ENCODE data around the gene PIP4P1.
A peak's percentile ranks its signal among the peaks of the same experiment; 100 is the strongest.

Gene PIP4P1

DNA sequence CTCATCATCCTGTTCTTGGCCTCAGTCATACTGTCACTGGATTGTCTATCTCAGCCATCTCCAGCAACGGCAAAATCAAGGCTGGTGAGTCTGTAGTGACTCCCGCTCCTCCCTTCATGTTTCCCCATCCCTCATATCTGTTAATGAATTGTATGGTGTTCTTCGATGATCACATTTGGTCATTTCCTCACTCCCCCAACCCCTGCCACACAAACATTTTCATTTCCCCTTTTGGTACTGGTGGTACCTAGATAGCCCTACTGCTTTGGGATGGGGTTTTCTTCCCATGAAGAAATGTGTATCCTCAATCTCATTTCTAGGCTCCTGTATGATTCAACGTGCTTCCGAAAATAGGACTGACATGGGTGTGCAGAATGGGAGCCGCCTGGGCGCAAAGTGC lies 22.6 kb downstream of the PIP4P1 start:
- Mint-ChIP-seq H3K9me3 (peaks cover 10% of the 10 kb centered on the region), H3K36me3 (ENCODE audit: low read depth) (peaks cover 6% of the 10 kb centered on the region), H3K4me1 (ENCODE audit: low read depth) (peaks cover 77% of the 10 kb centered on the region), H3K27me3 (peaks cover 5% of the 10 kb centered on the region), H3K27ac (no peak overlapping the region), H3K4me3 (no peak overlapping the region)
- intact Hi-C loops (cut with micrococcal nuclease): no loop called here

- Mint-ChIP-seq H3K36me3 (ENCODE audit: low read depth) (no peaks in the 10 kb centered on the region), H3K4me1 (ENCODE audit: low read depth) (peaks cover 61% of the 10 kb centered on the region), H3K27ac (peak overlapping the region; percentile 60), H3K9me3 (peaks cover 10% of the 10 kb centered on the region), H3K27me3 (peaks cover 5% of the 10 kb centered on the region), H3K4me3 (no peak overlapping the region)
- intact Hi-C loops (cut with micrococcal nuclease): no loop called here
Measured at GRCh38 chr14:20436363-20436755, 24.9 kb downstream of the PIP4P1 start.

- Mint-ChIP-seq H3K4me3 (no peak within 1 kb of the TSS), H3K4me1 (ENCODE audit: low read depth) (peaks cover 59% of the 10 kb centered on the region), H3K36me3 (ENCODE audit: low read depth) (no peaks in the 10 kb centered on the region), H3K9me3 (peaks cover 10% of the 10 kb centered on the region), H3K27me3 (peaks cover 5% of the 10 kb centered on the region), H3K27ac (peak within 1 kb of the TSS; percentile 60)
- intact Hi-C loops (cut with micrococcal nuclease): no loop called here
Measured at GRCh38 chr14:20435582-20436362, 25.5 kb downstream of the PIP4P1 start, which contains the start of gene KLHL33. Gene KLHL33 (minus strand): TSS chr14:20436166. CDS start chr14:20435811, 355 bp downstream.

- Mint-ChIP-seq H3K9me3 (peaks cover 10% of the 10 kb centered on the region), H3K36me3 (ENCODE audit: low read depth) (no peaks in the 10 kb centered on the region), H3K27me3 (peaks cover 5% of the 10 kb centered on the region), H3K4me1 (ENCODE audit: low read depth) (peaks cover 59% of the 10 kb centered on the region), H3K4me3 (no peak overlapping the region), H3K27ac (peak overlapping the region; percentile 60)
- intact Hi-C loops (cut with micrococcal nuclease): no loop called here
Measured at GRCh38 chr14:20434701-20435581, 26.3 kb downstream of the PIP4P1 start.

DNA sequence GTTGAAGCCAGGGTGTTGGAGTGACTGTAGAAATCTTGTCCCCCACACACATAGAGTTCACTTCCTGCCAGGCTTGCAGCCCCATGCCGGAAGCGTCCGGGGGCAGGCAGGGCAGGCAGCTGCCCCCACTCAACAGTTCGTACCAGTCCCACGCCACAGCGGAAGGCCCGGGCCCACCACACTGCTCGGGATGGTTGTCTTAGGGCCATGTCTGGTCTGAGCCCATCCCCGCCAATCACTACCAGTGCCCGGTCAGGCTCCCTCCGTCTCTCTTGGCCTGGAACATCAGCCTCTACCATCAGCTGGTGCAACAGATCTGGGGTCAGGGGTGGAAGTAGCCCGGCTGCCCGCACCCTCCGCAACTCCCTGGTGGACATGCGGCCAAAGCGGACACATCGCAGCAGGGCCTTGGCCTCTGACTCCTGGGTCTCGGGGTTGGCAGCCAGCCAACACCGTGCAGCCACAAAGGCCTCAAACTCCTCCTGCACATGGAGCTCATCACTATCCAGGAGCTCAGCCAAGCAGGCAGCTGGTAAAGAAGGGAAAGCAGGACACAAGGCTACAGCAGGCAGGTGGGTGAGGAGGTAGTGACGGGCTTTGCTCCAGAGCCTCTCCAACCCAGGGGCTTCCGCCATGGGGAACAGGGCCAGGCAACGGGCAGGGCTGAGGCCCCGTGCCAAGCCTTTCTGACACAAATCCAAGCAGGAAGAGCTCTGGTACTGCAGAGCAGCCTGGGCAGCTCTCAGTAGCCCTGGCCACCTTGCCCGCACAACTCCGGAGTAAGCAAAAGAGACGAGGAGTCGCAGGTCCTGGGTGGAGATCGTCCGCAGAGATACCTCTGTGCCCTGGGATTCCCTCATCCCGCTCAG lies 31.2 kb downstream of the PIP4P1 start:
- Mint-ChIP-seq H3K9me3 (no peaks in the 10 kb centered on the region), H3K36me3 (ENCODE audit: low read depth) (no peaks in the 10 kb centered on the region), H3K4me3 (no peak overlapping the region), H3K27ac (peak overlapping the region; percentile 81), H3K27me3 (no peaks in the 10 kb centered on the region), H3K4me1 (ENCODE audit: low read depth) (peaks cover 48% of the 10 kb centered on the region)
- intact Hi-C loops (cut with micrococcal nuclease): no loop called here

GRCh38 chr14:20428802-20429201 lies 32.4 kb downstream of the PIP4P1 start:
- Mint-ChIP-seq H3K36me3 (ENCODE audit: low read depth) (no peaks in the 10 kb centered on the region), H3K9me3 (no peaks in the 10 kb centered on the region), H3K27me3 (no peaks in the 10 kb centered on the region), H3K27ac (peak overlapping the region; percentile 81), H3K4me1 (ENCODE audit: low read depth) (peaks cover 55% of the 10 kb centered on the region), H3K4me3 (no peak overlapping the region)
- intact Hi-C loops (cut with micrococcal nuclease): no loop called here

- Mint-ChIP-seq H3K4me1 (ENCODE audit: low read depth) (peaks cover 55% of the 10 kb centered on the region), H3K4me3 (peak overlapping the region; percentile 63)
- intact Hi-C loops (cut with micrococcal nuclease): no loop called here
Measured at GRCh38 chr14:20428010-20428365, 33.2 kb downstream of the PIP4P1 start.

DNA sequence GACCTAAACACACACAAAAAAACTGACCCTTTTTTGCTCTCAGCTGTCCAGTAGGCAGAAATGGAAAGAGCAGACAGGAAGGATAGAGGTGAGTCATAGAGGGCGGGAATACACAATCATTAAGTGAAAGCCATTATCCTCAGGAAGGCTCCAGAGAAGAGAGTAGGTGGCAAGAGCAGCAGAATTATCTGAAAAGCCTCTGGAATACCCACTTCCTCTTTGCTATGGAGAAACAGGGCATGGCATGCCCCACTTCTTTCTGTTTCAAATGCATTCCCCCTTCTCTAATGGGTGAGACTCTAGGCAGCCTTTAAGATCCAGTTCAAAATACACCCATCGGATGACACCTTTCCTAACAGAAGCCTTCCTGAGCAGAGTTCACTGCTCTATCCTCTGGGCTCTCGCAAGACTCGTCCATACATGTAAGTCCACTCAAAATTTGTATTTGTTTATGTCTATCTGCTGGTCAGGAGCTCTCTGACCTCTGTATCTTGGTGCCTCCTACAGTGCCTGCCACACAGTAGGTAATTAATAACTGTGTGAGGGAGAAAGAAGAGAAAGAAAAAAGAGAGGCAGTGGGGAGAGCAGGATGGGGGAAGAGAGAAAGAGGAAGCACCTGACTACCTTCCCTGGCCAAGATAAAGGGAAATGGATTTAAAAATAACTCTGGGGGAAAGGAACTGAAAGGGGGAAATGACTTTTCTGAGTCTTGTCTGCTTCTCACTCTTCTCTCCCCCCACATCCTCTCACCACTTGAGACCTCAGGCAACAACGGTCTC lies 33.8 kb downstream of the PIP4P1 start:
- Mint-ChIP-seq H3K27me3 (no peaks in the 10 kb centered on the region), H3K4me1 (ENCODE audit: low read depth) (peaks cover 55% of the 10 kb centered on the region), H3K4me3 (peak overlapping the region; percentile 63), H3K9me3 (no peaks in the 10 kb centered on the region), H3K36me3 (ENCODE audit: low read depth) (no peaks in the 10 kb centered on the region), H3K27ac (peak overlapping the region; percentile 81)
- intact Hi-C loops (cut with micrococcal nuclease): no loop called here

More at GRCh38 chr14:20428010-20428365, 33.2 kb downstream of the PIP4P1 start:
- no peaks in the 10 kb centered on the region for H3K9me3 Mint-ChIP-seq
- H3K27me3 Mint-ChIP-seq: no peaks in the 10 kb centered on the region
- H3K36me3 Mint-ChIP-seq (ENCODE audit: low read depth): no peaks in the 10 kb centered on the region
- H3K27ac Mint-ChIP-seq: peak overlapping the region; percentile 81

DNA sequence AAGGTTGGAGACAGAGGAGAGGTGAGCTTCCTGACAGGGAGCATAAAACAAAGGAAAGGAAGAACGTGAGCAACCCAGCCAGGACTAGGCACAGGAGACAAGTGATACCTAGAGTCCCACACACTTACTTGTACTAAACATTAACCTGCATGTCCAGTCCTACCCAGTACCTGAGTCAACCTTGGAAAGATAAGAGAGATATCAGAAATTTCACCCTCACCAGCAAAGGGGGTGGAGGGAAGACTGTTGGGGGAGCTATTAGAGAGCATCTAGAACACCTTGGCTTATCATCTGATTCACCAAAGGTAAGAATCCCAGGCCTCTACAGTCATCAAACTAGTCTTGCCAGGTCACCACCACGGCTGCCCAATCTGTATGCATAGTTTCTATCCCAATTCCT lies 36.4 kb downstream of the PIP4P1 start:
- no peak overlapping the region for H3K27ac Mint-ChIP-seq
- peaks cover 45% of the 10 kb centered on the region for H3K4me1 Mint-ChIP-seq (ENCODE audit: low read depth)
- no peaks in the 10 kb centered on the region for H3K27me3 Mint-ChIP-seq
- no peaks in the 10 kb centered on the region for H3K36me3 Mint-ChIP-seq (ENCODE audit: low read depth)
- H3K9me3 Mint-ChIP-seq: no peaks in the 10 kb centered on the region
- intact Hi-C loops (cut with micrococcal nuclease): no loop called here
- no peak overlapping the region for H3K4me3 Mint-ChIP-seq

GRCh38 chr14:20422886-20423285 lies 38.3 kb downstream of the PIP4P1 start:
- Mint-ChIP-seq H3K36me3 (ENCODE audit: low read depth) (no peaks in the 10 kb centered on the region), H3K9me3 (no peaks in the 10 kb centered on the region), H3K4me1 (ENCODE audit: low read depth) (peaks cover 43% of the 10 kb centered on the region), H3K27me3 (no peaks in the 10 kb centered on the region), H3K4me3 (no peak overlapping the region), H3K27ac (no peak overlapping the region)
- intact Hi-C loops (cut with micrococcal nuclease): no loop called here

DNA sequence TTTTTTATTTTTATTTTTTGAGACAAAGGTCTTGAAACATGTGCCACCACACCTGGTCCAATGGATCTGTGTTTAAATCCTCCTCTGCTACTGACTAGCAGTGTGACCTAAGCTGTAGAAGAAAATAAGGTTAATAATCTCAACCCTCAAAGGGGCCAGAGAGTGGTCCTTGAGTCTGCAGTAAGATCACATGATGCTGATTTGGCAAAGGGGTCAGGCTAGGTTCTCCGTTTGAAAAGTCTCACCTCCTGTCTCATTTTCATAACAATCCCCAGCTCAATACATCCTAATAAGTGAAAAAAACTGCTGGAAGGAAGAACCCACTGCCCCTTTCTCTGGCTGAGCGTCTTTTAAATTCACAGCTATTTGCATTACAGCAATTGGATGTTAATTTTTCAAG lies 40.0 kb downstream of the PIP4P1 start:
- H3K9me3 Mint-ChIP-seq: no peaks in the 10 kb centered on the region
- intact Hi-C loops (cut with micrococcal nuclease): no loop called here
- no peak overlapping the region for H3K27ac Mint-ChIP-seq
- no peaks in the 10 kb centered on the region for H3K27me3 Mint-ChIP-seq
- H3K36me3 Mint-ChIP-seq (ENCODE audit: low read depth): no peaks in the 10 kb centered on the region
- H3K4me3 Mint-ChIP-seq: no peak overlapping the region
- H3K4me1 Mint-ChIP-seq (ENCODE audit: low read depth): peaks cover 37% of the 10 kb centered on the region

DNA sequence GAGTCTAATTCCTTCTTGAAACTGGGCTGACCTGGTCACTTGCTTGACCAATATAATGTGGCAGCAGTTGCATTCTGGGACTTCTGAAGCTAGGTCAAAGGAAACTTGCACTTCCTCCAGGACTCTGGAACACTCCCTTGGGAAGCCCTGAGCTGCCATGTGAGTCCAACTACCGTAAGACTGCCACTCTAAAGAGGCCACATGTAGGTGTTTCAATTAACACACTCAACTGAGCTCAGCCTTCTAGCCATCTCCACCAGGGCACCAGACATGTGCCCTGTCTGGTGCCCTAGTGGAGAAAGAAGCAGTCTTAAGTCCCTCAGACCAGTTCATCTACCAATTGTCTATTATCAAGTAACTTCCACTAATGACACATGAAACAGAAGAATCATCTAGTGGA lies 41.8 kb downstream of the PIP4P1 start:
- Mint-ChIP-seq H3K4me1 (ENCODE audit: low read depth) (peaks cover 30% of the 10 kb centered on the region), H3K27ac (peak overlapping the region; percentile 47), H3K27me3 (no peaks in the 10 kb centered on the region), H3K9me3 (no peaks in the 10 kb centered on the region), H3K36me3 (ENCODE audit: low read depth) (no peaks in the 10 kb centered on the region), H3K4me3 (no peak overlapping the region)
- intact Hi-C loops (cut with micrococcal nuclease): loop anchor here (10.0 kb wide), 1 partner anchor 75 kb away; the partner anchor contains the start of gene PARP2

DNA sequence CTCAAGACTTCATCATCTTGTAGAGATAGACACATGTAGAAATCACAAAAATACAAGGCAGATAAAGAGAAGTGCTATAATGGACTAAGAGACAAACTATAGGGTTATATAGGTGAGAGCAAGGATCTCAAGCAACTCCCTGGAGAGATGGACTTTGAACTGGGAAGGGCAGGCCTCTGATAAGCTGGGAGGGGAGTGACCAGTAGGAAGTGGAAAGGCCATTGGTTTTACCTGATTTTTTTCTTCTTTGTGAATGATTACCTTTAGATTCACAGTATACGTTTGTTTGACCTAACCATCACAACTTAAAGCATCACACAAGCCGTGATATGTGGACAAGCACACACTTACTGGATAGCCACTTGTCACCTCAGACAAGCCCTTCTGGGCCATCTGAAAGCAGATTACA lies 42.7 kb downstream of the PIP4P1 start:
- H3K27ac Mint-ChIP-seq: no peak overlapping the region
- intact Hi-C loops (cut with micrococcal nuclease): loop anchor here (10.0 kb wide), 1 partner anchor 74 kb away; the partner anchor contains the start of gene PARP2
- no peaks in the 10 kb centered on the region for H3K27me3 Mint-ChIP-seq
- no peak overlapping the region for H3K4me3 Mint-ChIP-seq
- no peaks in the 10 kb centered on the region for H3K9me3 Mint-ChIP-seq
- H3K4me1 Mint-ChIP-seq (ENCODE audit: low read depth): peaks cover 37% of the 10 kb centered on the region
- peaks cover 4% of the 10 kb centered on the region for H3K36me3 Mint-ChIP-seq (ENCODE audit: low read depth)

Data from dendritic cell treated with granulocyte-macrophage colony-stimulating factor and Interleukin-4, amounts not matched to agents 40 ng/mL and 50 ng/mL, for 4 days (primary cell).